ACHN (cell line): Measurements from ENCODE around the gene CCDC137.
"Not testable (repeated sequence)": the region's sequence is repeated elsewhere in the genome, so short reads cannot be mapped to it uniquely, and the experiment has no call there.

ENCODE experiments used
- DNase-seq: peaks from one replicate; pipeline ENCODE4 v3.0.0-alpha.2; 2015
- in situ Hi-C: cut with HindIII; loops from 2 replicates; pipeline ENCODE4 v1.10.0; 2017; ENCODE audit warnings: low sequenced_read_pairs, low pct_ligation_motif_present, low pct_unique_long_range_greater_than_20kb

CCDC137 gene, protein sequence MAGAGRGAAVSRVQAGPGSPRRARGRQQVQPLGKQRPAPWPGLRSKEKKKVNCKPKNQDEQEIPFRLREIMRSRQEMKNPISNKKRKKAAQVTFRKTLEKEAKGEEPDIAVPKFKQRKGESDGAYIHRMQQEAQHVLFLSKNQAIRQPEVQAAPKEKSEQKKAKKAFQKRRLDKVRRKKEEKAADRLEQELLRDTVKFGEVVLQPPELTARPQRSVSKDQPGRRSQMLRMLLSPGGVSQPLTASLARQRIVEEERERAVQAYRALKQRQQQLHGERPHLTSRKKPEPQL

GRCh38 chr17:81666342-81667191 is at the start of gene CCDC137, which contains the start of gene OXLD1:
CCDC137 (plus strand) TSS chr17:81666737; CDS start chr17:81666767, 30 bp downstream.
OXLD1 (minus strand) TSS chr17:81666605; CDS start chr17:81666577, 28 bp downstream.
- peak; percentile 98 for DNase-seq
- in situ Hi-C loops = no loop called here

- DNase-seq = no peak
These were observed 49.7 kb upstream of the CCDC137 start for GRCh38 chr17:81616877-81617276.

GRCh38 chr17:81618307-81618706 is 48.2 kb upstream of the CCDC137 start:
- in situ Hi-C loops, DNase-seq: not testable (repeated sequence)

More at GRCh38 chr17:81616877-81617276, 49.7 kb upstream of the CCDC137 start:
- in situ Hi-C loops = no loop called here

- in situ Hi-C loops = no loop called here
- DNase-seq = no peak
These were observed 44.9 kb upstream of the CCDC137 start for GRCh38 chr17:81621494-81622130.

DNA sequence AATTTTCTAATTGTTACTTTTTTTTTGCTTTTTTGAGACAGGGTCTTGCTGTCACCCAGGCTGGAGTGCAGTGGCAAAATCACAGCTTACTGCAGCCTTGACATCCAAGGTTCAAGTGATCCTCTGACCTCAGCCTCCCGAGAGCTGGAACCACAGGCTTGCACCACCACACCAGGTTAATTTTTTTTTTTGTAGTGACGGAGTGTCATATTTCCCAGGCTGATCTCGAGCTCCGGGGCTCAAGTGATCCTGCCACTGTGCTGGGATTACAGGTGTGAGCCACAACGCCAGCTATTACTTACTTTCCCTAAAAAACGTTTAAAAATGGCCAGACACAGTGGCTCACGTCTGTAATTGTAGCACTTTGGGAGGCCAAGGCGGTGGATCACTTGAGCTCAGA is 36.3 kb upstream of the CCDC137 start:
- DNase-seq = no peak
- in situ Hi-C loops = no loop called here

DNA sequence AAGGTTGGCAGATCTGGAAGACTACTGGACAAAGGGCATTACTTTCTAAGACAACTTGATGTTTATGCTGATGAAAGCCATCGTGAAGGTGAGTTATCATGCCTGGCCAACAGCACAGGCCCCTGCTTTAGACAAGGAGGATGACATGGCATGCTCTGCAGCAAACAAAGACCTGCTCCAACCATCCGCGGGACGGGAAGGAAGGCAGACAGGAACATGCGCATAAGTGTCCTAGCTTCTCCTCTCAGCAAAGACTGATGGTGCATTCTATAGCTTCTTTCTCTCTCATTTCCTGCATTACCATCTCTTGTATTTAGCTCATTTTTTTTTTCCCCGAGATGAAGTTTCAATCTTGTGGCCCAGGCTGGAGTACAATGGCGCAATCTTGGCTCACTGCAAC is 35.1 kb upstream of the CCDC137 start:
- in situ Hi-C loops = no loop called here
- DNase-seq = no peak

- in situ Hi-C loops = no loop called here
- DNase-seq = no peak
These were observed 31.1 kb upstream of the CCDC137 start for GRCh38 chr17:81635431-81635830.

GRCh38 chr17:81635973-81636504 is 30.5 kb upstream of the CCDC137 start:
- peak; percentile 76 for DNase-seq
- in situ Hi-C loops = no loop called here

DNA sequence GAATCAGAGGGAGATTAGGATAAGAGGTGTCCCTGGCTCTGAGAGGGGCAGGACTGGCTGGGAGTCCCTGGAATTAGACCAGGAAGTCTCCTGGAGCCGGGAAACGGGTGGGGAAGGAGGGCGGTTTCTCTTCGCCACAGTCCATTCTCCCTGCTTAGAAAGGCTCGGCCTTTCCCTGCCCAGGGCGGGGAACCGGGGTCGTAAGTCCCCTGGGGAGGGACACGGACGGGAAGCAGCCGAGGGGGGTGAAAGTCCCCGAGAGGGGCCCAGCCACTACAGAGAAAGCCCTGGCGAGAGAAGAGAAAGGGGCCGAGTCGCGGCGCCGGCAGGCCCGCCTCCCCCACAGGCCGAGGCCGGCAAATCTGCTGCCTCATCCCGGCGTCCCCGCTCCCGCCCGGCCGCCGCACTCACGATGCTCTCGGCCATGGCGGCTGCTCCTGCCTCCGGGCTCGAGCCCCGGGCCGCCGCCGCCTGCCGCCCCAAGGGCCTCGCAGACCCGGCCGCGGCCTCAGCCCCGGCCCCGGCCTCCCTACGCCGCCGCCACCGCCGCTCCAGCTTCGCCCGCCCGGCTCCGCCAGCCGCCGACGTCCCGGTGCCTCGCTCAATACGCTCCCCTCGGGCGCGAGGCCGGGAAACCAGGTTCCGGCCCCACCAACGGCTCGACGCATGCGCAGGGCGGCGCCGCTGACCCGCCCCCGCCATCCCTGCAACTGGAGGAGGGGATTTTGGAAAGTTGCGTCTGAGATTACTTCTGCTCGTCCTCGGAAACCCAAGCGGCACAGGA is 29.8 kb upstream of the CCDC137 start, which contains the start of the genes NPLOC4 and TSPAN10:
NPLOC4 (minus strand) TSS at position 608 of the 784 bp plus-strand sequence; CDS start at position 426, 182 bp downstream.
TSPAN10 (plus strand) TSS at position 692 of the 784 bp plus-strand sequence. CDS start 5,217 bp downstream, outside the sequence.
- in situ Hi-C loops = no loop called here

DNA sequence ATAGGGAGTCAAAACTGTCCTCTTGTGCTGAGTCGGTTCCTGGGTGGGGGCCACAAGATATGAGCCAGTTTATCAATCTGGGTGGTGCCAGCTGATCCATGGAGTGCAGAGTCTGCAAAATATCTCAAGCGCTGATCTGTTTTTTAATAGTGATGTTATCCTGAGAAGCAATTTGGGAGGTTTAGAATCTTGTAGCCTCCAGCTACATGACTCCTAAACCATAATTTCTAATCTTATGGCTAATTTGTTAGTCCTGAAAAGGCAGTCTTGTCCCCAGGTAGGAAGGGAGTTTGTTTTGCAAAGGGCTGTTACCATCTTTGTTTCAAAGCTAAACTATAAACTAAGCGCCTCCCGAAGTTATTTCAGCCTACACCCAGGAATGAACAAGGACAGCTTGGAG is 27.9 kb upstream of the CCDC137 start:
- in situ Hi-C loops = no loop called here
- DNase-seq = no peak

More for the DNA sequence above, 29.8 kb upstream of the CCDC137 start, which contains the start of the genes NPLOC4 and TSPAN10:
- DNase-seq = peak; percentile 87

GRCh38 chr17:81640011-81640410 is 26.5 kb upstream of the CCDC137 start:
- in situ Hi-C loops = no loop called here
- no peak for DNase-seq

- peak; percentile 63 for DNase-seq
- in situ Hi-C loops = no loop called here
These were observed 24.6 kb upstream of the CCDC137 start for GRCh38 chr17:81641825-81642489.

GRCh38 chr17:81644496-81644895 is 22.0 kb upstream of the CCDC137 start:
- in situ Hi-C loops = no loop called here
- no peak for DNase-seq

DNA sequence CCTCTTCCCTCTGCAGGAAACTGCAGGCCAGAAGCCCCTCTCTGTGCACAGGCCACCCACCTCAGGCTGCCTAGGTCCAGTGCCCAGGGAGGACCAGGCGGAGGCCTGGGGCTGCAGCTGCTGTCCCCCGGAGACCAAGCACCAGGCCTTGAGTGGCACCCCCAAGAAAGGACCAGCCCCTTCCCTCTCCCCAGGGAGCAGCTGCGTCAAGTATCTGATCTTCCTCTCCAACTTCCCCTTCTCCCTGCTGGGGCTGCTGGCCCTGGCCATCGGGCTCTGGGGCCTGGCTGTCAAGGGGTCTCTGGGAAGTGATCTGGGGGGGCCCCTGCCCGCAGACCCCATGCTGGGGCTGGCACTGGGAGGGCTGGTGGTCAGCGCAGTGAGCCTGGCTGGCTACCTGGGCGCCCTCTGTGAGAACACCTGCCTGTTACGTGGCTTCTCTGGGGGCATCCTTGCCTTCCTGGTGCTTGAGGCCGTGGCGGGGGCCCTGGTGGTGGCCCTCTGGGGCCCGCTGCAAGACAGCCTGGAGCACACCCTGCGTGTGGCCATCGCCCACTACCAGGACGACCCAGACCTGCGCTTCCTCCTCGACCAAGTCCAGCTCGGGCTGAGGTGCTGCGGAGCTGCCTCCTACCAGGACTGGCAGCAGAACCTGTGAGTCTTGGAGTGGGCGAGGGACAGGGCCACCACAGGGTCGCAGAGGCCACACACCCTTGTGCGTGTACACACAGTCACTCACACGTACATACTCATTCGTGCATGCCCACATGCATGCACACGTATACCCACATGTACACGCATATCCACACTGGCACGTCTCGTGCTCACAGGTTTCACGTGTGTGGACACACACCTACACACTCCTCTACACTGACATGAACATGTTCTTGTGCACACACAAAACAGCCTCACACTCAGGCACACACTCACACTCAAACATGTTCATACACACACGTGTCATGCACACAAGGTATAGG is 21.3 kb upstream of the CCDC137 start:
- in situ Hi-C loops = no loop called here
- DNase-seq = no peak

- in situ Hi-C loops = no loop called here
- DNase-seq = no peak
These were observed 19.5 kb upstream of the CCDC137 start for GRCh38 chr17:81646869-81647600.

GRCh38 chr17:81647640-81648012 is 18.9 kb upstream of the CCDC137 start:
- in situ Hi-C loops = no loop called here
- no peak for DNase-seq
